HG02763 (cell line): ENCODE data around the gene PAPOLG.
"Not testable (repeated sequence)": the region's sequence is repeated elsewhere in the genome, so short reads cannot be mapped to it uniquely, and the experiment has no call there.

Source experiments
- ATAC-seq: cut with Tn5 transposase; IDR thresholded peaks from one replicate; pipeline ENCODE4 v1.9.1; 2021; ENCODE audit warnings: mild to moderate bottlenecking, moderate library complexity; ENCODE audit not compliant: unreplicated experiment

The PAPOLG gene

GRCh38 chr2:60821587-60822302 is 65.7 kb downstream of the PAPOLG start:
- no peak for ATAC-seq

GRCh38 chr2:60822987-60823386 is 66.9 kb downstream of the PAPOLG start:
- ATAC-seq: no peak

- no peak for ATAC-seq
Observed at GRCh38 chr2:60823694-60824305, 67.7 kb downstream of the PAPOLG start.

- ATAC-seq: no peak
Observed at GRCh38 chr2:60825666-60826065, 69.6 kb downstream of the PAPOLG start.

GRCh38 chr2:60826111-60826510 is 70.0 kb downstream of the PAPOLG start:
- ATAC-seq: no peak

- not testable (repeated sequence) for ATAC-seq
Observed at GRCh38 chr2:60826860-60827259, 70.8 kb downstream of the PAPOLG start.

GRCh38 chr2:60827369-60827768 is 71.3 kb downstream of the PAPOLG start:
- ATAC-seq: no peak

GRCh38 chr2:60830991-60831390 is 74.9 kb downstream of the PAPOLG start:
- no peak for ATAC-seq

GRCh38 chr2:60831921-60832320 is 75.9 kb downstream of the PAPOLG start:
- ATAC-seq: no peak

- ATAC-seq: no peak
Observed at GRCh38 chr2:60832621-60833020, 76.6 kb downstream of the PAPOLG start.

GRCh38 chr2:60834270-60834717 is 78.2 kb downstream of the PAPOLG start:
- ATAC-seq: peak; percentile 29

- ATAC-seq: no peak
Observed at GRCh38 chr2:60836491-60836890, 80.4 kb downstream of the PAPOLG start.

GRCh38 chr2:60837123-60837522 is 81.1 kb downstream of the PAPOLG start:
- ATAC-seq: peak; percentile 34

GRCh38 chr2:60838481-60838880 is 82.4 kb downstream of the PAPOLG start:
- no peak for ATAC-seq

- peak; percentile 34 for ATAC-seq
Observed at GRCh38 chr2:60839126-60839813, 83.2 kb downstream of the PAPOLG start.

- peak; percentile 53 for ATAC-seq
Observed at GRCh38 chr2:60840880-60841279, 84.8 kb downstream of the PAPOLG start.

- ATAC-seq: no peak
Observed at GRCh38 chr2:60843006-60843405, 86.9 kb downstream of the PAPOLG start.

GRCh38 chr2:60844105-60844504 is 88.0 kb downstream of the PAPOLG start:
- no peak for ATAC-seq

GRCh38 chr2:60847854-60848253 is 91.8 kb downstream of the PAPOLG start:
- ATAC-seq: no peak
